CD4-positive, CD25-positive, alpha-beta regulatory T cell (primary cell): ENCODE data around the gene SPON1. TPM values are rescaled to one million over a fixed set of nuclear protein-coding genes. Genes with fewer than 3 reads are reported as not detected.
A peak's percentile ranks its signal among the peaks of the same experiment; 100 is the strongest.

ENCODE experiments used
- ATAC-seq, 2 donors: fragments of 150-1000 bp; cut with Tn5 transposase; one replicate each; pipeline ENCODE4 v1.10.0; 2021; ENCODE audit warnings: low read depth in 2 of 2, moderate number of reproducible peaks in 2 of 2, moderate library complexity in 1 of 2
- DNase-seq, 3 donors: peaks; one replicate each; pipeline versions ENCODE4 v3.0.0 to v3.0.0-alpha.2; 2012 to 2022; ENCODE audit warnings: mixed read lengths in 1 of 3
- H3K27ac ChIP-seq: one replicate; pipeline ENCODE4 v1.7.0; 2013; ENCODE audit warnings: mild to moderate bottlenecking, low read length; ENCODE audit not compliant: insufficient read depth, poor library complexity, severe bottlenecking
- H3K27me3 ChIP-seq: one replicate; pipeline ENCODE4 v1.7.0; 2013; ENCODE audit warnings: low read length; ENCODE audit not compliant: control insufficient read depth, insufficient read depth
- H3K36me3 ChIP-seq: one replicate; pipeline ENCODE4 v1.7.0; 2013; ENCODE audit warnings: mild to moderate bottlenecking, low read length, moderate library complexity; ENCODE audit not compliant: control insufficient read depth, insufficient read depth
- H3K4me1 ChIP-seq: 2 replicates; pipeline ENCODE4 v1.7.0; 2013; ENCODE audit warnings: mild to moderate bottlenecking, low read length; ENCODE audit not compliant: insufficient read depth, control insufficient read depth, poor library complexity, severe bottlenecking
- H3K4me3 ChIP-seq: one replicate; pipeline ENCODE4 v1.7.0; 2013; ENCODE audit warnings: low read depth, mild to moderate bottlenecking, low read length, moderate library complexity
- H3K9me3 ChIP-seq, 2 experiments: 1 replicate in 1 of 2; 2 replicates in 1 of 2; pipeline ENCODE4 v1.7.0; 2013; ENCODE audit warnings: low read length in 2 of 2, mild to moderate bottlenecking in 1 of 2, moderate library complexity in 1 of 2; ENCODE audit not compliant: control insufficient read depth in 2 of 2
- H3K27ac Mint-ChIP-seq, 3 donors: one replicate each; pipeline ENCODE4 v1.8.0; 2020 to 2022; ENCODE audit warnings: mild to moderate bottlenecking in 3 of 3, mixed read lengths in 3 of 3, moderate library complexity in 2 of 3
- H3K27me3 Mint-ChIP-seq: one replicate; pipeline ENCODE4 v1.8.0; 2022; ENCODE audit warnings: mild to moderate bottlenecking, mixed read lengths
- H3K36me3 Mint-ChIP-seq: one replicate; pipeline ENCODE4 v1.8.0; 2020; ENCODE audit warnings: mixed read lengths
- H3K4me1 Mint-ChIP-seq, 4 donors: one replicate each; pipeline ENCODE4 v1.8.0; 2020 to 2022; ENCODE audit warnings: mixed read lengths in 4 of 4, mild to moderate bottlenecking in 1 of 4
- H3K4me3 Mint-ChIP-seq, 4 donors: one replicate each; pipeline ENCODE4 v1.8.0; 2020 to 2022; ENCODE audit warnings: mild to moderate bottlenecking in 4 of 4, mixed read lengths in 4 of 4, moderate library complexity in 3 of 4
- H3K9me3 Mint-ChIP-seq, 7 donors: one replicate each; pipeline ENCODE4 v1.8.0; 2020 to 2022; ENCODE audit warnings: mixed read lengths in 7 of 7, mild to moderate bottlenecking in 3 of 7, moderate library complexity in 2 of 7
- polyA plus RNA-seq, 4 donors: library from polyadenylated mRNA; unstranded; fragments of 300-500 nt; fragmentation: Illumina TruSeq; gene quantifications; one replicate each; pipeline ENCODE4 v1.2.3, GENCODE V29; 2021
- total RNA-seq: library from RNA; stranded (reverse); gene quantifications from one replicate; pipeline ENCODE4 v1.2.3, GENCODE V29; 2022

SPON1 gene
- total and polyA plus RNA-seq, 5 donors from 2014 or later, result 0.45 to 1.2 (median 0.86) TPM

GRCh38 chr11:13956988-13957387 lies 5.5 kb upstream of the SPON1 start:
- no peaks in the 10 kb centered on the region for H3K4me1 ChIP-seq
- peaks cover 41% of the 10 kb centered on the region for H3K27me3 Mint-ChIP-seq
- H3K4me3 Mint-ChIP-seq, result no peak overlapping the region
- H3K27ac Mint-ChIP-seq, result no peak overlapping the region
- H3K4me3 ChIP-seq, result no peak overlapping the region
- peaks cover 0 to 1% (median 0%) of the 10 kb centered on the region in 7 donors for H3K9me3 Mint-ChIP-seq
- no peak for ATAC-seq
- no peaks in the 10 kb centered on the region for H3K9me3 ChIP-seq
- no peaks in the 10 kb centered on the region for H3K36me3 Mint-ChIP-seq
- DNase-seq, result no peak
- H3K36me3 ChIP-seq, result no peaks in the 10 kb centered on the region
- H3K27me3 ChIP-seq, result peaks cover 47% of the 10 kb centered on the region
- H3K4me1 Mint-ChIP-seq, result peaks cover under 1 to 6% (median 4%) of the 10 kb centered on the region in 4 donors
- no peak overlapping the region for H3K27ac ChIP-seq

GRCh38 chr11:13958641-13959400 lies 3.7 kb upstream of the SPON1 start:
- H3K27ac Mint-ChIP-seq, result peak overlapping the region in 1 of 3 donors; percentile 11
- H3K9me3 Mint-ChIP-seq, result peaks cover 0 to 1% (median 0%) of the 10 kb centered on the region in 7 donors
- Histone ChIP-seq H3K27me3 (peaks cover 44% of the 10 kb centered on the region), H3K4me1 (peaks cover 16% of the 10 kb centered on the region), H3K4me3 (no peak overlapping the region), H3K27ac (no peak overlapping the region), H3K9me3 (no peaks in the 10 kb centered on the region), H3K36me3 (no peaks in the 10 kb centered on the region)
- H3K27me3 Mint-ChIP-seq, result peaks cover 43% of the 10 kb centered on the region
- no peak for DNase-seq
- no peak overlapping the region for H3K4me3 Mint-ChIP-seq
- H3K4me1 Mint-ChIP-seq, result peaks cover 3 to 14% (median 5%) of the 10 kb centered on the region in 4 donors
- ATAC-seq, result no peak
- H3K36me3 Mint-ChIP-seq, result no peaks in the 10 kb centered on the region

- H3K27me3 Mint-ChIP-seq, result peaks cover 70% of the 10 kb centered on the region
- no peak overlapping the region for H3K27ac ChIP-seq
- no peak overlapping the region for H3K4me3 ChIP-seq
- H3K9me3 ChIP-seq, result no peaks in the 10 kb centered on the region
- peaks cover 0 to 2% (median 0%) of the 10 kb centered on the region in 7 donors for H3K9me3 Mint-ChIP-seq
- H3K4me3 Mint-ChIP-seq, result peak overlapping the region in 2 of 4 donors; percentile 64 to 72
- H3K4me1 Mint-ChIP-seq, result peaks cover 4 to 25% (median 5%) of the 10 kb centered on the region in 4 donors
- peaks cover 46% of the 10 kb centered on the region for H3K27me3 ChIP-seq
- DNase-seq (no peak), ATAC-seq (no peak)
- no peaks in the 10 kb centered on the region for H3K36me3 Mint-ChIP-seq
- H3K36me3 ChIP-seq, result no peaks in the 10 kb centered on the region
- no peak overlapping the region for H3K27ac Mint-ChIP-seq
- peaks cover 21% of the 10 kb centered on the region for H3K4me1 ChIP-seq
Measured at GRCh38 chr11:13962198-13962561, 343 bp upstream of the SPON1 start.

- H3K27me3 Mint-ChIP-seq, result peaks cover 75% of the 10 kb centered on the region
- no peak overlapping the region for H3K27ac Mint-ChIP-seq
- H3K36me3 ChIP-seq, result no peaks in the 10 kb centered on the region
- ATAC-seq, result peak in 1 of 2 donors; percentile 51
- peaks cover 0 to 3% (median 0%) of the 10 kb centered on the region in 7 donors for H3K9me3 Mint-ChIP-seq
- H3K27ac ChIP-seq, result no peak overlapping the region
- peak overlapping the region in 2 of 4 donors; percentile 59 to 85 for H3K4me3 Mint-ChIP-seq
- H3K4me1 Mint-ChIP-seq, result peaks cover 4 to 25% (median 5%) of the 10 kb centered on the region in 4 donors
- H3K4me1 ChIP-seq, result peaks cover 21% of the 10 kb centered on the region
- H3K4me3 ChIP-seq, result no peak overlapping the region
- H3K36me3 Mint-ChIP-seq, result no peaks in the 10 kb centered on the region
- peaks cover 43% of the 10 kb centered on the region for H3K27me3 ChIP-seq
- DNase-seq, result peak in 1 of 3 donors; percentile 30
- H3K9me3 ChIP-seq, result no peaks in the 10 kb centered on the region
Measured at GRCh38 chr11:13963169-13963948, 836 bp downstream of the SPON1 start.

GRCh38 chr11:13963949-13964770 lies 1.6 kb downstream of the SPON1 start:
- H3K36me3 ChIP-seq, result no peaks in the 10 kb centered on the region
- H3K27ac ChIP-seq, result no peak overlapping the region
- Mint-ChIP-seq H3K4me1 (peaks cover 4 to 25% (median 5%) of the 10 kb centered on the region in 4 donors), H3K9me3 (peaks cover 0 to 3% (median 0%) of the 10 kb centered on the region in 7 donors), H3K36me3 (no peaks in the 10 kb centered on the region), H3K4me3 (peak overlapping the region in 2 of 4 donors; percentile 59 to 85), H3K27me3 (peaks cover 67% of the 10 kb centered on the region), H3K27ac (peak overlapping the region in 1 of 3 donors; percentile 36)
- DNase-seq, result no peak
- H3K4me1 ChIP-seq, result peaks cover 21% of the 10 kb centered on the region
- ATAC-seq, result no peak
- H3K9me3 ChIP-seq, result no peaks in the 10 kb centered on the region
- H3K27me3 ChIP-seq, result peaks cover 41% of the 10 kb centered on the region
- no peak overlapping the region for H3K4me3 ChIP-seq

GRCh38 chr11:13964771-13965074 lies 2.2 kb downstream of the SPON1 start:
- Mint-ChIP-seq H3K27me3 (peaks cover 62% of the 10 kb centered on the region), H3K4me3 (peak overlapping the region in 1 of 4 donors; percentile 21), H3K9me3 (peaks cover 0 to 3% (median 0%) of the 10 kb centered on the region in 7 donors), H3K4me1 (peaks cover 3 to 25% (median 8%) of the 10 kb centered on the region in 4 donors), H3K36me3 (no peaks in the 10 kb centered on the region), H3K27ac (no peak overlapping the region)
- Histone ChIP-seq H3K36me3 (no peaks in the 10 kb centered on the region), H3K27me3 (peaks cover 44% of the 10 kb centered on the region), H3K9me3 (no peaks in the 10 kb centered on the region), H3K4me3 (no peak overlapping the region), H3K4me1 (peaks cover 21% of the 10 kb centered on the region), H3K27ac (no peak overlapping the region)
- DNase-seq (no peak), ATAC-seq (no peak)

GRCh38 chr11:13965337-13965736 lies 2.8 kb downstream of the SPON1 start:
- peak overlapping the region in 2 of 4 donors; percentile 11 to 42 for H3K4me3 Mint-ChIP-seq
- Histone ChIP-seq H3K36me3 (no peaks in the 10 kb centered on the region), H3K4me1 (peaks cover 21% of the 10 kb centered on the region), H3K4me3 (no peak overlapping the region), H3K9me3 (no peaks in the 10 kb centered on the region), H3K27ac (no peak overlapping the region), H3K27me3 (peaks cover 38% of the 10 kb centered on the region)
- H3K36me3 Mint-ChIP-seq, result no peaks in the 10 kb centered on the region
- DNase-seq (no peak), ATAC-seq (no peak)
- no peak overlapping the region for H3K27ac Mint-ChIP-seq
- H3K27me3 Mint-ChIP-seq, result peaks cover 57% of the 10 kb centered on the region
- peaks cover 0 to 25% (median 8%) of the 10 kb centered on the region in 4 donors for H3K4me1 Mint-ChIP-seq
- peaks cover 0 to 2% (median 0%) of the 10 kb centered on the region in 7 donors for H3K9me3 Mint-ChIP-seq
